ENCODE results near the gene UQCRHL. TPM values are rescaled to one million over a fixed set of nuclear protein-coding genes. Genes with fewer than 3 reads are reported as not detected.

UQCRHL gene
- total and polyA plus RNA-seq, 10 of the 15 experiments (the other 5 are each of a cell fraction or from before 2014, with no cell fraction given) = 1.4 to 17.3 (median 5.7) TPM

- Histone ChIP-seq H3K9ac (ENCODE audit: control insufficient read depth, insufficient read depth, low read length) (no peak overlapping the region), H3K79me2 (ENCODE audit: control insufficient read depth, insufficient read depth, low read length) (no peaks in the 10 kb centered on the region), H3K4me1 (ENCODE audit: control insufficient read depth, insufficient read depth, low read length) (no peaks in the 10 kb centered on the region), H3K4me3 (no peak overlapping the region), H3K9me3 (replicated peaks; ENCODE audit: control insufficient read depth, insufficient read depth, low read length) (no peaks in the 10 kb centered on the region), H3K27me3 (replicated peaks in 1 of 2; ENCODE audit: control insufficient read depth in 2 of 2, insufficient read depth in 2 of 2, low read length in 1 of 2) (no peaks in the 10 kb centered on the region; a peak in 2 of 4 replicates), H3K4me2 (ENCODE audit: control insufficient read depth, insufficient read depth) (no peak overlapping the region), H3K36me3 (ENCODE audit: control insufficient read depth in 2 of 2, insufficient read depth in 2 of 2, low read length in 1 of 2) (no peaks in the 10 kb centered on the region), H4K20me1 (ENCODE audit: control insufficient read depth, insufficient read depth) (no peaks in the 10 kb centered on the region), H3K27ac (ENCODE audit: control insufficient read depth, insufficient read depth) (no peak overlapping the region), H2AFZ (ENCODE audit: control insufficient read depth, low read depth, low read length) (no peak overlapping the region)
- DNase-seq (ENCODE audit: low read depth, low spot score) (no peak), ATAC-seq (no peak), FAIRE-seq (no peak)
- in situ Hi-C loops (cut with MboI) (no loop called here), intact Hi-C loops (cut with micrococcal nuclease; ENCODE audit: unreplicated experiment) (no loop called here)
- ChIA-PET POLR2A (no interaction called here), SMC1A (ENCODE audit: uncharacterized antibody, unreplicated experiment) (no interaction called here), CTCF (no interaction called here), RAD21 (ENCODE audit: unreplicated experiment) (no interaction called here)
- BruUV-seq (replicated peaks) = no TSS peak
- 62% methylated on average over 15 of the region's 15 CpGs for WGBS (ENCODE audit: insufficient coverage, insufficient replicate concordance, low lambda C conversion rate, missing lambda C conversion rate)
- TF ChIP-seq CBX5 (IDR thresholded peaks at IDR 0.05; ENCODE audit: low read depth) (no peak), MEF2A (IDR thresholded peaks at IDR 0.05; ENCODE audit: insufficient read depth, low read depth, low read length) (no peak), BCL11A (IDR thresholded peaks at IDR 0.05; ENCODE audit: low read depth, low read length) (no peak), NFXL1 (IDR thresholded peaks at IDR 0.05; ENCODE audit: borderline replicate concordance) (no peak), ZNF592 (IDR thresholded peaks at IDR 0.05) (no peak), TARDBP (IDR thresholded peaks at IDR 0.05; ENCODE audit: borderline replicate concordance) (no peak), TBL1XR1 (IDR thresholded peaks at IDR 0.05; ENCODE audit: low read depth, low read length) (no peak), SUZ12 (IDR thresholded peaks at IDR 0.05; ENCODE audit: unreplicated experiment) (no peak), USF2 (IDR thresholded peaks at IDR 0.05; ENCODE audit: borderline replicate concordance, low read depth, low read length) (no peak), SP1 (IDR thresholded peaks at IDR 0.05; ENCODE audit: low read depth, low read length) (no peak)
Observed at GRCh38 chr1:15764890-15765289, 42.6 kb downstream of the UQCRHL start.
